Stimulated activated CD4-positive, alpha-beta T cell treated with anti-CD3 and anti-CD28 coated beads, Interleukin-1b, Interleukin-23, amount 100 ng/mL, for 4 hours (primary cell): ENCODE data around the gene UTF1.

Source experiments
- DNase-seq, 2 donors: peaks; one replicate each; pipeline ENCODE4 v3.0.0-alpha.2; 2020; ENCODE audit warnings: low read depth in 2 of 2

The UTF1 gene

DNA sequence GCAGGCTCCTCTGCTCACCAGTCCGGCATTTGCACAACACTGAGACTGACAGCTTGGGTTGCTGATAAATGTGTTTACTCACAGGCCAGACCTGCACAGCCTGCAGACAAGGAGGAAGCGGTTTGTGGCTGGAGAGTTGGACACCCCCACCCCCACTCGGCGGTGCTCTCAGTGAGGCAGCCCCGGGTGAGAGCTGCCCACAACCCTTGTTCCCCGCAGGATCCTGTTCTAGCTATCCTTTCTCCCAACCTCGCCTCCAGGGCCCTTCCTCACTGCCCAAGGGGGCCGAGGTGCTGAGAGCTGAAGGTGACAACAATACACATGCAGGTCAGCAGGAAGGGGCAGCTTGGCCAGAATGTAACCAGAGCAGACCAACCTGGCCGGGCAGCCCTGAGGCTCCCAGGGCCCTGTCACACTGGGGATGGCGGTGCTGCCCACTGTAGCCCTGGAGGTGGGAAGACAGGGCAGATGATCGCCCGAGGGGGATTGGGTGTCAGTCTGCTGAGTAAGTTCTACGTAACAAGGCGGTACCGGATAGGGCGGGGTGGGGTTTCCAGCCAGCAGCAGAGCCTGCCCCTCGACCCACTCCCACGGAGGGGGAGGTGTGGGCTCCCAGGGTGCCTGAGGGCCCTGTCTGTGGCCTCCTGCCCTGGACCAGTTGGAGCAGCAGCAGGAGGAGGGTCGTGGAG is 48.7 kb downstream of the UTF1 start:
- DNase-seq, result no peak

DNA sequence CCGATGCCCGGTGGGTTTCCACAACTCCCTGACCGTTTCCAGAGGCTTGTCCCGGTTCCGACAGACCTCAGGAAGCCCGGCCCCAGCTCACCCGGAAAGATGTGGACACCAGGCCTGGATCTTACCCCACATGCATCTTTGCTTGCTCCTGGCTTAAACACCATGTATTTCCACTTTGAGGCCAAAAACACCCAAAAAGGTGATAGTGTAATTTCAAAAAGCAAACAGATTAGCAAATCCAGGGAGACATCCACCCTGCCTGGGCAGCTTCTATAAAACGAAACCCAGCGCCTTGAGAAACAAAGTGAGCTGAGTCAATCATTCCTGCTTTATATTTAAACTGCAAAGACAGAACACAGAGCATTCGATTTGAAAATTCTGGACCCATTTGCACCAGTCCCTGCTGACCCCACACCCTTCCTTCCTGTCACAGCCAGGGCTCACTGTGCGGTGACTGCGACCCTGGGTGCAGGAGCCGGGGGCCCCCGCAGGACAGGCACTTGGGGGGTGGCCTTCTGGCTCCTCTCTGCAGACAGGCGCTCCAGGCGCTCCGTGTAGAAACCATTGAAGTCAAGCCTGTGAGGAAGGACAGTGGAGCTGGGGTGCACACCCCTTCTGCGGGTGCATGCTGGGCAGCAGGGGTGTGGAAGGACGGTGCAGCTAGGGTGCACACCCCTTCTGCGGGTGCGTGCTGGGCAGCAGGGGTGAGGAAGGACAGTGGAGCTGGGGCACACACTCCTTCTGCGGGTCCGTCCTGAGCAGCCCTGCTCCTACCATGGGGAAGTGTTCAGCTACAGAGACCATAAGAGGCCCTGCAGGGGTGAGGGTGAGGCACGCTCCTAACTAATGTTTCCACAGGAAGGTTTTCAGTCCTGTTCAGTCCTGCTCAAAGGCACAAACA is 49.6 kb downstream of the UTF1 start:
- no peak for DNase-seq

DNA sequence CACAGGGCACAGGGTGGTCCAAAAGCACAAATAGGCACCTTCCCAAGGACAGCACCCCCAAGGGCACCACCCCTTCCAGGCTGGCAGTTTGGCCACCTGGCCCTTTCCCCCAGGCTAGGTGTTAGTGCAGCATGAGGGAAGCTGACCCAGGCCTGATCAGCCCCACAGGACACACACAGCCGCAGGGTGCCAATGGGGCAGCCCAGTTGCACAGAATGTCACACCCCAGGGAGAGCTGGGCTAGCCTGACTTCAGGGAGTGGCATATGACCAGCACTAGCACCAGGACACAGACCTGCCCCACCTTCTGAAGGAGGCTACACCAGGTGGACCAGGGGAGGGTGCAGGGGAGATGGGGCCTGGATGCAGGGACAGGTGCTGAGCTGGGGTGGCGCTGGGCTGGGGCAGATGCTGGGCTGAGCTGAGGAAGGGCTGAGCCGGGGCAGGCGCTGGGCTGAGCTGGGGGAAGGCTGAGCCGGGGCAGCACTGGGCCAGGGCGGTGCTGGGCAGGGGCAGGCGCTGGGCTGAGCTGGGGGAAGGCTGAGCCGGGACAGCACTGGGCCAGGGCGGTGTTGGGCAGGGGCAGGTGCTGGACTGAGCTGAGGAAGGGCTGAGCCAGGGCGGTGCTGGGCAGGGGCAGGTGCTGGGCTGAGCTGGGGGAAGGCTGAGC is 50.5 kb downstream of the UTF1 start:
- no peak for DNase-seq

- no peak for DNase-seq
These were observed 51.1 kb downstream of the UTF1 start for GRCh38 chr10:133281084-133281483.
